ENCODE results near the gene DPM2.
A peak's percentile ranks its signal among the peaks of the same experiment; 100 is the strongest.

Gene DPM2

GRCh38 chr9:127955294-127956015 is 17.8 kb upstream of the DPM2 start:
- peak; percentile 38 for DNase-seq (ENCODE audit: low read depth)
- no peak overlapping the region for H3K4me3 ChIP-seq (ENCODE audit: low read depth, low read length)
- no peak for TF ChIP-seq MAX (IDR thresholded peaks at IDR 0.05; ENCODE audit: low read depth, low read length)
- no peak for TF ChIP-seq POLR2A (IDR thresholded peaks at IDR 0.05; ENCODE audit: extremely low read depth, insufficient read length)
- no peak for TF ChIP-seq MYC (IDR thresholded peaks at IDR 0.05; ENCODE audit: low read depth, low read length)
- TF ChIP-seq, protein P1, sequence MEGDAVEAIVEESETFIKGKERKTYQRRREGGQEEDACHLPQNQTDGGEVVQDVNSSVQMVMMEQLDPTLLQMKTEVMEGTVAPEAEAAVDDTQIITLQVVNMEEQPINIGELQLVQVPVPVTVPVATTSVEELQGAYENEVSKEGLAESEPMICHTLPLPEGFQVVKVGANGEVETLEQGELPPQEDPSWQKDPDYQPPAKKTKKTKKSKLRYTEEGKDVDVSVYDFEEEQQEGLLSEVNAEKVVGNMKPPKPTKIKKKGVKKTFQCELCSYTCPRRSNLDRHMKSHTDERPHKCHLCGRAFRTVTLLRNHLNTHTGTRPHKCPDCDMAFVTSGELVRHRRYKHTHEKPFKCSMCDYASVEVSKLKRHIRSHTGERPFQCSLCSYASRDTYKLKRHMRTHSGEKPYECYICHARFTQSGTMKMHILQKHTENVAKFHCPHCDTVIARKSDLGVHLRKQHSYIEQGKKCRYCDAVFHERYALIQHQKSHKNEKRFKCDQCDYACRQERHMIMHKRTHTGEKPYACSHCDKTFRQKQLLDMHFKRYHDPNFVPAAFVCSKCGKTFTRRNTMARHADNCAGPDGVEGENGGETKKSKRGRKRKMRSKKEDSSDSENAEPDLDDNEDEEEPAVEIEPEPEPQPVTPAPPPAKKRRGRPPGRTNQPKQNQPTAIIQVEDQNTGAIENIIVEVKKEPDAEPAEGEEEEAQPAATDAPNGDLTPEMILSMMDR (IDR thresholded peaks at IDR 0.05; ENCODE audit: low read depth, low read length): no peak

DNA sequence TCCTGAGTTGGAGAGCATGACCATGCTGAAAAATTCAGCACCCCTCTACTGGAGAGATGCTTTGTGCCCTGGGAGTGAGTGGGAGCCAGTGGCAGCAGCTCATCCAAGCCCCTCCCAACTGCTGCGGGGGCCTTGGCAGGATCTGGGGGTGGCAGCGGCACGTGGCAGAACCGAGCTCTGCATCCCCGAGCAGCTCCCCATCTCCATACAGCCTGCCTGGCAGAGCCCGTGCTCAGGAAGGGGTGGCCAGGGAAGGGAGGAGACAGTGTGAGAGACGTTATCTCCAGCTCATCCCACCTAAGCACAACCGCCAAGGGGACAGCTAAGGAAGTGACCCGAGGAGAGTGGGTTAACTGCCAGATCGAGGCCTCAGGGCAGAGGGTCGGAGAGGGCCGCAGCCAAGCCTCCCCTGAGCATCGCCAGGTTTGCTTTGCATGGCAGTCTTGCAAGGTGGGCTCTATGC is 17.2 kb upstream of the DPM2 start:
- TF ChIP-seq POLR2A (IDR thresholded peaks at IDR 0.05; ENCODE audit: extremely low read depth, insufficient read length) (no peak), MYC (IDR thresholded peaks at IDR 0.05; ENCODE audit: low read depth, low read length) (no peak), MAX (IDR thresholded peaks at IDR 0.05; ENCODE audit: low read depth, low read length) (no peak)
- TF ChIP-seq, protein P1 (IDR thresholded peaks at IDR 0.05; ENCODE audit: low read depth, low read length): no peak
- DNase-seq (ENCODE audit: low read depth): no peak
- H3K4me3 ChIP-seq (ENCODE audit: low read depth, low read length): no peak overlapping the region

DNA sequence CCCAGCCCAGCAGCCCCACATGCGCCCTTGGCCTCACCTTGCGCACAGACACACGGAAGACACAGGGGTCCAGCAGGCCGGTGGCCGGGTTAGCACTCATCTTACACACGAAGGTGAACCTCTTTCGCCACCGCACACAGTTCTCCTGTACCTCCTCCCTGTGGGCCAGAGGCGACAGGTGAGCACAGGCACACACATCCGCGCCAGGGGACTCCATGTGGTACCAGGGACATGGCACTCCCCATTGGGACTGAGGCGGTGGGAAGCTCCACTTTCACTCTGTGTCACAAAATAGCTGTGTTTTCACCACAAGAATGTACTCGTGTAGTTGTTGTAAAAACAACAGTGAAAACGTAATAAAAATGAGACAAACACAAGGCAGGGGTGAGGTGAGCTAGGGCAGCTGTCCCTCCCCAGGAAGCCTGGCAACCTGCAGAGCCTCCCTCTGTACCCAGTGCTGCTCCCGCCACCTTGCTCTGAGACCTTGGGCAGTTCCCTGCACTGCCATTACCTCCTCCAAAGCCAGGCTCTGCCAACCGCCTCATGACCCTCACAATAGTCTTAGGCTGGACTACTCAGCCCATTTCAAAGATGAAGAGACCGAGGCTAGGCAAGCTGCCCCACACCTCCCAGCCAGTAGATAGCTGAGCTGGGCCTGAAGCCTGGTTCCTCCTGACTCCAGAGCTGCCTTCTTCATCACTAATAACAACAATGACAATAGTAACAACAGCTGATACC is 16.3 kb upstream of the DPM2 start:
- DNase-seq (ENCODE audit: low read depth): no peak
- TF ChIP-seq, protein P1 (IDR thresholded peaks at IDR 0.05; ENCODE audit: low read depth, low read length): no peak
- TF ChIP-seq MYC (IDR thresholded peaks at IDR 0.05; ENCODE audit: low read depth, low read length) (no peak), POLR2A (IDR thresholded peaks at IDR 0.05; ENCODE audit: extremely low read depth, insufficient read length) (no peak), MAX (IDR thresholded peaks at IDR 0.05; ENCODE audit: low read depth, low read length) (no peak)
- H3K4me3 ChIP-seq (ENCODE audit: low read depth, low read length): no peak overlapping the region

DNA sequence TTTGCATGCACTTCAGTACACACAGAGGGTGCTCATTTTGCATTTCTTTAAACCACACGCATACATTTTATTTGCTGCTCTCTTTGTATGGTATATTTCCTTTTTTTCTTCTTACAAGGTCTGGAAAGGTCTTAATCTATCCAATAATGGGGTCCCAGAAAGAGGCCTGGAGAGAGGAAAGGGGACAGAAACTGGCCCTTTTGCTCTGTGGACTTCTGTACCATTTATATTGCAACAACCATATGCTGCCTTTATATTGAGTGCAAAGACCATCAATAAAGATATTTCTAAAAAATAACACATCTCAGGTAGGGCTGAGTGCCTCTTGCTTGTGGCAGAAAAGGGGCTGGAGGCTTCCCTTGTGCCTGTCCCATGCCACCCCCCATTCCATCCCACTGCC is 15.5 kb upstream of the DPM2 start:
- no peak for TF ChIP-seq MAX (IDR thresholded peaks at IDR 0.05; ENCODE audit: low read depth, low read length)
- TF ChIP-seq, protein P1 (IDR thresholded peaks at IDR 0.05; ENCODE audit: low read depth, low read length): no peak
- no peak for TF ChIP-seq POLR2A (IDR thresholded peaks at IDR 0.05; ENCODE audit: extremely low read depth, insufficient read length)
- TF ChIP-seq MYC (IDR thresholded peaks at IDR 0.05; ENCODE audit: low read depth, low read length): no peak
- DNase-seq (ENCODE audit: low read depth): no peak
- H3K4me3 ChIP-seq (ENCODE audit: low read depth, low read length): no peak overlapping the region

GRCh38 chr9:127950513-127951289 is 13.0 kb upstream of the DPM2 start:
- no peak for DNase-seq (ENCODE audit: low read depth)
- TF ChIP-seq MAX (IDR thresholded peaks at IDR 0.05; ENCODE audit: low read depth, low read length): no peak
- TF ChIP-seq, protein P1 (IDR thresholded peaks at IDR 0.05; ENCODE audit: low read depth, low read length): no peak
- TF ChIP-seq MYC (IDR thresholded peaks at IDR 0.05; ENCODE audit: low read depth, low read length): no peak
- TF ChIP-seq POLR2A (IDR thresholded peaks at IDR 0.05; ENCODE audit: extremely low read depth, insufficient read length): no peak
- no peak overlapping the region for H3K4me3 ChIP-seq (ENCODE audit: low read depth, low read length)

Measured in NB4 (cell line).